HCT116 (cell line): ENCODE data around the gene CNFN. TPM values are rescaled to one million over a fixed set of nuclear protein-coding genes. Genes with fewer than 3 reads are reported as not detected.

Source experiments
- ATAC-seq: fragments of 200-7000 bp; cut with Tn5 transposase; 2 replicates; pipeline ENCODE4 v1.9.1; 2020; ENCODE audit warnings: mild to moderate bottlenecking, moderate library complexity
- BruUV-seq: library from RNA; stranded (reverse); fragments of 400-500 nt; replicated peaks from 2 replicates; lab custom pipeline; 2021; lab: Mats Ljungman, UMichigan
- CTCF ChIA-PET: fragments of 300-600 bp; sonication (Branson Sonifier 250); formaldehyde crosslinking; loops from one replicate; lab custom pipeline; 2021; ENCODE audit warnings: antibody characterized with exemption; lab: Charles Lee
- POLR2A ChIA-PET: fragments of 300-600, 350-600 bp; sonication (Branson Sonifier 250); formaldehyde crosslinking; loops from one replicate; lab custom pipeline; 2021; ENCODE audit warnings: antibody characterized with exemption; lab: Charles Lee
- RAD21 ChIA-PET, 2 experiments: fragments of 300-600 bp; sonication (Branson Sonifier 250); formaldehyde crosslinking; loops; one replicate each; lab custom pipeline; 2023; ENCODE audit warnings: low total read pairs in 2 of 2; ENCODE audit not compliant: uncharacterized antibody in 2 of 2, unreplicated experiment in 2 of 2, low non-redundant PET in 1 of 2; lab: Charles Lee
- DNase-seq: peaks from one replicate; pipeline ENCODE4 v3.0.0-alpha.2; 2010; ENCODE audit warnings: low read depth, low spot score
- H2AFZ ChIP-seq: fragments of 200-600 bp; shearing (Covaris generic), sonication (generic); 2 replicates; pipeline ENCODE4 v1.6.1; 2017; ENCODE audit warnings: low read depth, mixed run types, mixed read lengths, antibody characterized with exemption, low read length; ENCODE audit not compliant: poor library complexity, severe bottlenecking
- H3K27ac ChIP-seq: 2 replicates; pipeline ENCODE4 v1.5.1; 2012; ENCODE audit warnings: low read depth, low read length
- H3K27me3 ChIP-seq: fragments of 200-600 bp; sonication (generic); 2 replicates; pipeline ENCODE4 v1.6.1; 2016; ENCODE audit warnings: mixed run types, low read length, mixed read lengths; ENCODE audit not compliant: insufficient read depth
- H3K36me3 ChIP-seq, 2 experiments: fragments of 200-500 bp in 1 of 2; fragments of 200-600 bp in 1 of 2; sonication (Bioruptor generic) in 1 of 2; sonication (generic) in 1 of 2; 2 replicates each; pipeline versions ENCODE4 v1.5.1 to v1.6.1; 2014 to 2016; ENCODE audit warnings: low read length in 2 of 2, inconsistent platforms in 1 of 2, mixed read lengths in 1 of 2, mixed run types in 1 of 2; ENCODE audit not compliant: insufficient read depth in 2 of 2, control insufficient read depth in 1 of 2
- H3K4me1 ChIP-seq, 2 experiments: fragments of 200-600 bp in 1 of 2; sonication (generic) in 1 of 2; 2 replicates each; pipeline versions ENCODE4 v1.5.1 to v1.6.1; 2012 to 2017; ENCODE audit warnings: low read length in 2 of 2, inconsistent platforms in 1 of 2, mild to moderate bottlenecking in 1 of 2, mixed read lengths in 1 of 2, mixed run types in 1 of 2, moderate library complexity in 1 of 2; ENCODE audit not compliant: insufficient read depth in 2 of 2, control insufficient read depth in 1 of 2
- H3K4me2 ChIP-seq: fragments of 200-600 bp; sonication (generic); 2 replicates; pipeline ENCODE4 v1.6.1; 2017; ENCODE audit warnings: mixed run types, low read length, mixed read lengths
- H3K4me3 ChIP-seq, 2 experiments: fragments of 200-600 bp in 1 of 2; sonication (generic) in 1 of 2; replicated peaks in 1 of 2; 2 replicates each; pipeline ENCODE4 v1.5.1; 2011 to 2016; ENCODE audit warnings: low read length in 2 of 2, control low read depth in 1 of 2, low read depth in 1 of 2, mild to moderate bottlenecking in 1 of 2, mixed read lengths in 1 of 2, mixed run types in 1 of 2
- H3K79me2 ChIP-seq: fragments of 200-600 bp; sonication (generic); 2 replicates; pipeline ENCODE4 v1.6.1; 2017; ENCODE audit warnings: mild to moderate bottlenecking, mixed run types, low read length, moderate library complexity, mixed read lengths; ENCODE audit not compliant: insufficient read depth
- H3K9ac ChIP-seq: fragments of 200-600 bp; sonication (generic); 2 replicates; pipeline ENCODE4 v1.6.1; 2016; ENCODE audit warnings: low read length, mixed read lengths
- H3K9me2 ChIP-seq: fragments of 200-600 bp; sonication (generic), shearing (Covaris generic); 2 replicates; pipeline ENCODE4 v1.6.1; 2017; ENCODE audit warnings: mixed run types, mild to moderate bottlenecking, moderate library complexity; ENCODE audit not compliant: insufficient read depth
- H3K9me3 ChIP-seq, 2 experiments: fragments of 200-500 bp in 1 of 2; fragments of 200-600 bp in 1 of 2; sonication (Bioruptor generic) in 1 of 2; sonication (generic) in 1 of 2; 2 replicates each; pipeline ENCODE4 v1.6.1; 2014 to 2017; ENCODE audit warnings: low read length in 2 of 2, mixed read lengths in 2 of 2, inconsistent platforms in 1 of 2, low read depth in 1 of 2, mild to moderate bottlenecking in 1 of 2, mixed run types in 1 of 2, moderate library complexity in 1 of 2; ENCODE audit not compliant: control insufficient read depth in 1 of 2, insufficient read depth in 1 of 2
- H4K20me1 ChIP-seq: fragments of 200-600 bp; sonication (generic), shearing (Covaris generic); 2 replicates; pipeline ENCODE4 v1.6.1; 2017; ENCODE audit warnings: mixed run types, mild to moderate bottlenecking, moderate library complexity; ENCODE audit not compliant: insufficient read depth
- ELF1 ChIP-seq: IDR thresholded peaks from 2 replicates; pipeline ENCODE4 v1.6.1; 2012; ENCODE audit warnings: low read depth, borderline replicate concordance
- EZH2phosphoT487 ChIP-seq: fragments of 200-600 bp; IDR thresholded peaks from 2 replicates; pipeline ENCODE4 v1.6.1; 2018; ENCODE audit warnings: antibody characterized with exemption, borderline replicate concordance
- POLR2A ChIP-seq: IDR thresholded peaks from 2 replicates; pipeline ENCODE4 v1.7.0; 2011; ENCODE audit warnings: borderline replicate concordance; ENCODE audit not compliant: insufficient read depth, insufficient read length; ENCODE audit errors: extremely low read depth
- POLR2AphosphoS5 ChIP-seq: IDR thresholded peaks from 2 replicates; pipeline ENCODE4 v1.6.1; 2011; ENCODE audit warnings: mild to moderate bottlenecking, low read depth, low read length, moderate library complexity
- SIN3A ChIP-seq: IDR thresholded peaks from 2 replicates; pipeline ENCODE4 v1.6.1; 2012; ENCODE audit warnings: low read depth
- ZNF274 ChIP-seq: fragments of 200-500 bp; sonication (Bioruptor generic); IDR thresholded peaks from 2 replicates; pipeline ENCODE4 v1.6.1; 2014; ENCODE audit warnings: mild to moderate bottlenecking, low read depth, low read length, inconsistent platforms
- intact Hi-C: fragments of 100-400 bp; cut with micrococcal nuclease; formaldehyde crosslinking; loops from 2 replicates; pipeline ENCODE4 v1.10.0; 2022
- total RNA-seq: library from RNA; stranded (reverse); gene quantifications from one replicate; pipeline ENCODE4 v1.2.1, GENCODE V29; 2021; ENCODE audit not compliant: unreplicated experiment
- TF ChIP-seq, protein P1 (sequence below): IDR thresholded peaks from 2 replicates; pipeline ENCODE4 v1.6.1; 2011; ENCODE audit warnings: mild to moderate bottlenecking, low read length, moderate library complexity; ENCODE audit not compliant: insufficient replicate concordance; ENCODE audit errors: extremely low read depth
- TF ChIP-seq, protein P2 (sequence below): IDR thresholded peaks from 2 replicates; pipeline ENCODE4 v1.6.1; 2012
- TF ChIP-seq, protein P3 (sequence below): IDR thresholded peaks from 2 replicates; pipeline ENCODE4 v1.6.1; 2012

The CNFN gene
- total RNA-seq, 1 experiment from 2014 or later = 13.9 TPM

DNA sequence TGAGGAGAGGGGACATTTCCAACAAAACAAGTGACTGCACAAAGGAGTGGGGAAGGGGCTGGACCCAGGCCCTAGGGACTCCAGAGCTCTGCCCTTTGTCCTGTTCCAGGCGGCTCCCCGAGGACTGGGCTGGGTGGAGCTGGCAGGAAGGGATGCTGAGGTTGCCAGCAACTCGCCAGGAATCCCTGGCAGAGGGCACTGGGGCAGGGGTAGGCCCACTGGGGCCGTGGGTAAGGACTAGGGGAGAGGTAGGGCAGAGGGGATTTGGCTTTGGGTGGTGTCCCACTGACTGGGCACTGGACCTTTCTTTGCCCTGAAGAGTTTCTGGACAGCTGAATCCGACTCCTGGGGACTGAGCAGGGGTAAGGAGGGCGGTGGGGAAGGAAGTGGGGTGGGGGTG, 29.2 kb upstream of the CNFN start:
- RAD21 ChIA-PET = interaction anchor here in 1 of 2 experiments (0.9 kb wide), 1 partner anchor 267 kb away, joined by 5 read pairs; no protein-coding TSS in a partner anchor
- ATAC-seq = no peak
- H2AFZ ChIP-seq = no peak overlapping the region
- no peak overlapping the region for H3K9ac ChIP-seq
- H3K36me3 ChIP-seq = no peaks in the 10 kb centered on the region
- H3K27ac ChIP-seq = no peak overlapping the region
- intact Hi-C loops = no loop called here
- DNase-seq = no peak
- CTCF ChIA-PET = interaction anchor here (1.2 to 2.0 kb wide), 3 partner anchors 8 to 22 kb away, joined by 3 to 8 read pairs (median 8); no protein-coding TSS in a partner anchor
- no peaks in the 10 kb centered on the region for H4K20me1 ChIP-seq
- TF ChIP-seq, protein P1, sequence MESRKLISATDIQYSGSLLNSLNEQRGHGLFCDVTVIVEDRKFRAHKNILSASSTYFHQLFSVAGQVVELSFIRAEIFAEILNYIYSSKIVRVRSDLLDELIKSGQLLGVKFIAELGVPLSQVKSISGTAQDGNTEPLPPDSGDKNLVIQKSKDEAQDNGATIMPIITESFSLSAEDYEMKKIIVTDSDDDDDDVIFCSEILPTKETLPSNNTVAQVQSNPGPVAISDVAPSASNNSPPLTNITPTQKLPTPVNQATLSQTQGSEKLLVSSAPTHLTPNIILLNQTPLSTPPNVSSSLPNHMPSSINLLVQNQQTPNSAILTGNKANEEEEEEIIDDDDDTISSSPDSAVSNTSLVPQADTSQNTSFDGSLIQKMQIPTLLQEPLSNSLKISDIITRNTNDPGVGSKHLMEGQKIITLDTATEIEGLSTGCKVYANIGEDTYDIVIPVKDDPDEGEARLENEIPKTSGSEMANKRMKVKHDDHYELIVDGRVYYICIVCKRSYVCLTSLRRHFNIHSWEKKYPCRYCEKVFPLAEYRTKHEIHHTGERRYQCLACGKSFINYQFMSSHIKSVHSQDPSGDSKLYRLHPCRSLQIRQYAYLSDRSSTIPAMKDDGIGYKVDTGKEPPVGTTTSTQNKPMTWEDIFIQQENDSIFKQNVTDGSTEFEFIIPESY = no peak
- TF ChIP-seq POLR2A (no peak), ELF1 (no peak), POLR2AphosphoS5 (no peak), EZH2phosphoT487 (no peak), ZNF274 (no peak), SIN3A (no peak)
- TF ChIP-seq, protein P2, sequence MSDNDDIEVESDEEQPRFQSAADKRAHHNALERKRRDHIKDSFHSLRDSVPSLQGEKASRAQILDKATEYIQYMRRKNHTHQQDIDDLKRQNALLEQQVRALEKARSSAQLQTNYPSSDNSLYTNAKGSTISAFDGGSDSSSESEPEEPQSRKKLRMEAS = no peak
- TF ChIP-seq, protein P3, sequence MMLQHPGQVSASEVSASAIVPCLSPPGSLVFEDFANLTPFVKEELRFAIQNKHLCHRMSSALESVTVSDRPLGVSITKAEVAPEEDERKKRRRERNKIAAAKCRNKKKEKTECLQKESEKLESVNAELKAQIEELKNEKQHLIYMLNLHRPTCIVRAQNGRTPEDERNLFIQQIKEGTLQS = no peak
- no peaks in the 10 kb centered on the region for H3K27me3 ChIP-seq
- H3K4me2 ChIP-seq = no peak overlapping the region
- H3K79me2 ChIP-seq = no peaks in the 10 kb centered on the region
- peaks cover 21 to 42% of the 10 kb centered on the region in 2 experiments; a peak in 3 of 4 replicates for H3K4me1 ChIP-seq
- no peaks in the 10 kb centered on the region for H3K9me3 ChIP-seq
- H3K9me2 ChIP-seq = no peaks in the 10 kb centered on the region
- no peak overlapping the region for H3K4me3 ChIP-seq
- POLR2A ChIA-PET = no interaction called here
- BruUV-seq = no TSS peak
